H1 (cell line): ENCODE data around the gene PI4K2A. TPM values are rescaled to one million over a fixed set of nuclear protein-coding genes. Genes with fewer than 3 reads are reported as not detected.

Source experiments
- ASH2L ChIP-seq: fragments of 200-600, 300-600 bp; sonication (generic); IDR thresholded peaks from one replicate; pipeline ENCODE4 v1.7.1; 2017; ENCODE audit warnings: low read length
- BRCA1 ChIP-seq: IDR thresholded peaks from 2 replicates; pipeline ENCODE4 v1.6.1; 2012; ENCODE audit warnings: low read depth, low read length, improper control_type of control experiment
- CBX8 ChIP-seq: fragments of 300-800, 300-1000 bp; sonication (generic); IDR thresholded peaks from 2 replicates; pipeline ENCODE4 v1.7.1; 2016; ENCODE audit warnings: low read depth, low read length, borderline replicate concordance
- EGR1 ChIP-seq: IDR thresholded peaks from 2 replicates; pipeline ENCODE4 v1.6.1; 2011; ENCODE audit warnings: low read depth, low read length, borderline replicate concordance
- GTF2F1 ChIP-seq: IDR thresholded peaks from 2 replicates; pipeline ENCODE4 v1.6.1; 2012; ENCODE audit warnings: low read depth, low read length, improper control_type of control experiment, borderline replicate concordance
- JUN ChIP-seq: IDR thresholded peaks from 2 replicates; pipeline ENCODE4 v1.6.1; 2011; ENCODE audit warnings: low read depth, mild to moderate bottlenecking, improper control_type of control experiment, low read length
- KDM5A ChIP-seq: fragments of 200-600 bp; IDR thresholded peaks from 2 replicates; pipeline ENCODE4 v1.7.1; 2012; ENCODE audit warnings: mild to moderate bottlenecking, low read length, inconsistent platforms, mixed read lengths
- POLR2A ChIP-seq, 2 experiments: IDR thresholded peaks; 1 replicate in 1 of 2; 2 replicates in 1 of 2; pipeline ENCODE4 v1.6.1; 2011; ENCODE audit warnings: low read depth in 2 of 2, low read length in 2 of 2, mild to moderate bottlenecking in 2 of 2; ENCODE audit errors: control extremely low read depth in 1 of 2
- SP2 ChIP-seq: IDR thresholded peaks from 2 replicates; pipeline ENCODE4 v1.6.1; 2012; ENCODE audit warnings: mild to moderate bottlenecking, low read length, inconsistent platforms
- SRF ChIP-seq: IDR thresholded peaks from 2 replicates; pipeline ENCODE4 v1.6.1; 2011; ENCODE audit warnings: mild to moderate bottlenecking, low read depth, low read length, moderate library complexity
- TAF1 ChIP-seq: IDR thresholded peaks from 2 replicates; pipeline ENCODE4 v1.6.1; 2011; ENCODE audit warnings: mild to moderate bottlenecking, low read depth, low read length
- TAF7 ChIP-seq: optimal IDR thresholded peaks from 2 replicates; pipeline ENCODE3; 2011; ENCODE audit warnings: low read depth, mild to moderate bottlenecking, inconsistent platforms, low read length, moderate library complexity, borderline replicate concordance
- polyA plus RNA-seq, 7 experiments: library from polyadenylated mRNA; depleted of rRNA in 3 of 7; stranded (reverse) in 5 of 7; unstranded in 2 of 7; fragments of >200 nt in 5 of 7; fragments of 200-250 nt in 2 of 7; gene quantifications; 1 replicate in 5 of 7; 2 replicates in 1 of 7; 4 replicates in 1 of 7; pipeline versions ENCODE4 v1.2.1 to v1.2.3, GENCODE V29; 2011 to 2013; ENCODE audit warnings: missing spikeins in 2 of 7, mixed read lengths in 2 of 7
- total RNA-seq: library from RNA; stranded (reverse); fragmentation: NEBNext Ultra II Directional; extraction: Animal tissue kit (Norgen Biotek cat#: 25700); gene quantifications from 2 replicates; pipeline ENCODE4 v1.2.1, GENCODE V29; 2021
- TF ChIP-seq, protein P1 (sequence below): fragments of 300-600 bp; sonication (generic); IDR thresholded peaks from 2 replicates; pipeline ENCODE4 v1.7.1; 2012; ENCODE audit warnings: low read length, moderate library complexity, mild to moderate bottlenecking, inconsistent platforms; ENCODE audit not compliant: insufficient replicate concordance

Gene PI4K2A
- total and polyA plus RNA-seq, 2 of the 8 experiments (the other 6 are each of a cell fraction or from before 2014, with no cell fraction given), result 20.7 to 21.9 TPM

GRCh38 chr10:97623277-97623676 is 17.2 kb upstream of the PI4K2A start (continued):
- TF ChIP-seq, protein P1, sequence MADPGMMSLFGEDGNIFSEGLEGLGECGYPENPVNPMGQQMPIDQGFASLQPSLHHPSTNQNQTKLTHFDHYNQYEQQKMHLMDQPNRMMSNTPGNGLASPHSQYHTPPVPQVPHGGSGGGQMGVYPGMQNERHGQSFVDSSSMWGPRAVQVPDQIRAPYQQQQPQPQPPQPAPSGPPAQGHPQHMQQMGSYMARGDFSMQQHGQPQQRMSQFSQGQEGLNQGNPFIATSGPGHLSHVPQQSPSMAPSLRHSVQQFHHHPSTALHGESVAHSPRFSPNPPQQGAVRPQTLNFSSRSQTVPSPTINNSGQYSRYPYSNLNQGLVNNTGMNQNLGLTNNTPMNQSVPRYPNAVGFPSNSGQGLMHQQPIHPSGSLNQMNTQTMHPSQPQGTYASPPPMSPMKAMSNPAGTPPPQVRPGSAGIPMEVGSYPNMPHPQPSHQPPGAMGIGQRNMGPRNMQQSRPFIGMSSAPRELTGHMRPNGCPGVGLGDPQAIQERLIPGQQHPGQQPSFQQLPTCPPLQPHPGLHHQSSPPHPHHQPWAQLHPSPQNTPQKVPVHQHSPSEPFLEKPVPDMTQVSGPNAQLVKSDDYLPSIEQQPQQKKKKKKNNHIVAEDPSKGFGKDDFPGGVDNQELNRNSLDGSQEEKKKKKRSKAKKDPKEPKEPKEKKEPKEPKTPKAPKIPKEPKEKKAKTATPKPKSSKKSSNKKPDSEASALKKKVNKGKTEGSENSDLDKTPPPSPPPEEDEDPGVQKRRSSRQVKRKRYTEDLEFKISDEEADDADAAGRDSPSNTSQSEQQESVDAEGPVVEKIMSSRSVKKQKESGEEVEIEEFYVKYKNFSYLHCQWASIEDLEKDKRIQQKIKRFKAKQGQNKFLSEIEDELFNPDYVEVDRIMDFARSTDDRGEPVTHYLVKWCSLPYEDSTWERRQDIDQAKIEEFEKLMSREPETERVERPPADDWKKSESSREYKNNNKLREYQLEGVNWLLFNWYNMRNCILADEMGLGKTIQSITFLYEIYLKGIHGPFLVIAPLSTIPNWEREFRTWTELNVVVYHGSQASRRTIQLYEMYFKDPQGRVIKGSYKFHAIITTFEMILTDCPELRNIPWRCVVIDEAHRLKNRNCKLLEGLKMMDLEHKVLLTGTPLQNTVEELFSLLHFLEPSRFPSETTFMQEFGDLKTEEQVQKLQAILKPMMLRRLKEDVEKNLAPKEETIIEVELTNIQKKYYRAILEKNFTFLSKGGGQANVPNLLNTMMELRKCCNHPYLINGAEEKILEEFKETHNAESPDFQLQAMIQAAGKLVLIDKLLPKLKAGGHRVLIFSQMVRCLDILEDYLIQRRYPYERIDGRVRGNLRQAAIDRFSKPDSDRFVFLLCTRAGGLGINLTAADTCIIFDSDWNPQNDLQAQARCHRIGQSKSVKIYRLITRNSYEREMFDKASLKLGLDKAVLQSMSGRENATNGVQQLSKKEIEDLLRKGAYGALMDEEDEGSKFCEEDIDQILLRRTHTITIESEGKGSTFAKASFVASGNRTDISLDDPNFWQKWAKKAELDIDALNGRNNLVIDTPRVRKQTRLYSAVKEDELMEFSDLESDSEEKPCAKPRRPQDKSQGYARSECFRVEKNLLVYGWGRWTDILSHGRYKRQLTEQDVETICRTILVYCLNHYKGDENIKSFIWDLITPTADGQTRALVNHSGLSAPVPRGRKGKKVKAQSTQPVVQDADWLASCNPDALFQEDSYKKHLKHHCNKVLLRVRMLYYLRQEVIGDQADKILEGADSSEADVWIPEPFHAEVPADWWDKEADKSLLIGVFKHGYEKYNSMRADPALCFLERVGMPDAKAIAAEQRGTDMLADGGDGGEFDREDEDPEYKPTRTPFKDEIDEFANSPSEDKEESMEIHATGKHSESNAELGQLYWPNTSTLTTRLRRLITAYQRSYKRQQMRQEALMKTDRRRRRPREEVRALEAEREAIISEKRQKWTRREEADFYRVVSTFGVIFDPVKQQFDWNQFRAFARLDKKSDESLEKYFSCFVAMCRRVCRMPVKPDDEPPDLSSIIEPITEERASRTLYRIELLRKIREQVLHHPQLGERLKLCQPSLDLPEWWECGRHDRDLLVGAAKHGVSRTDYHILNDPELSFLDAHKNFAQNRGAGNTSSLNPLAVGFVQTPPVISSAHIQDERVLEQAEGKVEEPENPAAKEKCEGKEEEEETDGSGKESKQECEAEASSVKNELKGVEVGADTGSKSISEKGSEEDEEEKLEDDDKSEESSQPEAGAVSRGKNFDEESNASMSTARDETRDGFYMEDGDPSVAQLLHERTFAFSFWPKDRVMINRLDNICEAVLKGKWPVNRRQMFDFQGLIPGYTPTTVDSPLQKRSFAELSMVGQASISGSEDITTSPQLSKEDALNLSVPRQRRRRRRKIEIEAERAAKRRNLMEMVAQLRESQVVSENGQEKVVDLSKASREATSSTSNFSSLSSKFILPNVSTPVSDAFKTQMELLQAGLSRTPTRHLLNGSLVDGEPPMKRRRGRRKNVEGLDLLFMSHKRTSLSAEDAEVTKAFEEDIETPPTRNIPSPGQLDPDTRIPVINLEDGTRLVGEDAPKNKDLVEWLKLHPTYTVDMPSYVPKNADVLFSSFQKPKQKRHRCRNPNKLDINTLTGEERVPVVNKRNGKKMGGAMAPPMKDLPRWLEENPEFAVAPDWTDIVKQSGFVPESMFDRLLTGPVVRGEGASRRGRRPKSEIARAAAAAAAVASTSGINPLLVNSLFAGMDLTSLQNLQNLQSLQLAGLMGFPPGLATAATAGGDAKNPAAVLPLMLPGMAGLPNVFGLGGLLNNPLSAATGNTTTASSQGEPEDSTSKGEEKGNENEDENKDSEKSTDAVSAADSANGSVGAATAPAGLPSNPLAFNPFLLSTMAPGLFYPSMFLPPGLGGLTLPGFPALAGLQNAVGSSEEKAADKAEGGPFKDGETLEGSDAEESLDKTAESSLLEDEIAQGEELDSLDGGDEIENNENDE, result no peak
- TF ChIP-seq EGR1 (no peak), TAF7 (no peak), KDM5A (no peak), SRF (no peak), JUN (no peak), TAF1 (no peak), CBX8 (no peak), GTF2F1 (no peak), POLR2A (IDR thresholded peaks at IDR 0.05; ENCODE audit: control extremely low read depth in 1 of 2, low read depth in 2 of 2, low read length in 2 of 2) (no peak), BRCA1 (no peak), SP2 (no peak), ASH2L (no peak)
